GM04503 (cell line): ENCODE data around the gene FYN.

Source experiments
- DNase-seq: peaks from one replicate; pipeline ENCODE4 v3.0.0-alpha.2; 2012; ENCODE audit warnings: low read depth

FYN gene

GRCh38 chr6:111624401-111625098, 248.7 kb downstream of the FYN start:
- DNase-seq = no peak

DNA sequence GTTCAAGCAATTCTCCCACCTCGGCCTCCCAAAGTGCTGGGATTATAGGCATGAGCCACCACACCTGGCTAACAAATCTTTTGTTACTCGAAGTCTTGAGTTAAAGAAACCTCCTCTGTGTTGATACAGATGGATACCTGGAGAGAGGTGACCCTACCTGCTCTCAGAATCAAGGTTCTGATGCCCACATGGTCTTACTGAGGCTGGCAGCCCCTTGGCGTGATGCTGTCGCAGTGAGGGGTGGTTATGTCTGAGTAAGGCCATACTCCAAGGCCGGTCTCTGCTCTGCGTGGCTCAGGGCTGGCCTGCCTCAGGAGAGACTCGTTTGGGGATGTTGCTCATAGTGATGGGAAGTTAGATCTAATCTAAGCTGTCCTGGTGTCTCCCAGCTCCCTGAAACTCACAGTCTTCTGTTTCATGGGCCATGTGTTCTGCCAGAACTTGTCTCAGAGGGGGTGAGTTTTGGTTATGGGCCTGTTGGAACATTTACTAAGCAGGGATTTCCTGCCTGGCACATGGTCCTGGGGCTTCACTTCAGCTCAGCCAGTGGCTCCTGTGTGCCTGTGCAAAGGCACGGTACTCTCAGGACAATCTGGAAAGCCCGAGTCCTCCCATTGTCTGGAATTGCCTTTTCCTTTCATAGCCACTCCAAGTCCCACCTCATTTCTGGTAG, 250.1 kb downstream of the FYN start:
- DNase-seq = no peak

GRCh38 chr6:111620169-111620568, 253.1 kb downstream of the FYN start:
- no peak for DNase-seq

DNA sequence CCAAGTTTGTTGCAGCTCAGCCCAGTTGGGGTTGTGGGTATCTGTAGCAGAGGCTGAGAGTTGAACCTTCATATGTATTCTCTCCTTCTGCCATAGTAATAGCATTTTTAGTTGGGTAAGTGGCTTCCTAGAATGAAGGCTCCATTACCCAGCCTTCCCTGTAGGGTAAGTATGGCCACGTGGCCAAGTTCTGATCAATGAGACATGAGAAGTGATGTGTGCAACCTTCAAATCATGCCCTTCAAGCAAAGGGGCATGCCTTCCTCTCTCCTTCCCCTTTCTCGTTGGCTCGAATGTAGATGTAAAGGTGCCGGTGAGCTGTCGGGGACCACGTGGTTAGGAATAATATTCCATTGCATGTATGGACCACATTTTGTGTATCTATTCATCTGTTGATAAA, 254.8 kb downstream of the FYN start:
- no peak for DNase-seq

- no peak for DNase-seq
These were observed 256.1 kb downstream of the FYN start for GRCh38 chr6:111617149-111617548.

DNA sequence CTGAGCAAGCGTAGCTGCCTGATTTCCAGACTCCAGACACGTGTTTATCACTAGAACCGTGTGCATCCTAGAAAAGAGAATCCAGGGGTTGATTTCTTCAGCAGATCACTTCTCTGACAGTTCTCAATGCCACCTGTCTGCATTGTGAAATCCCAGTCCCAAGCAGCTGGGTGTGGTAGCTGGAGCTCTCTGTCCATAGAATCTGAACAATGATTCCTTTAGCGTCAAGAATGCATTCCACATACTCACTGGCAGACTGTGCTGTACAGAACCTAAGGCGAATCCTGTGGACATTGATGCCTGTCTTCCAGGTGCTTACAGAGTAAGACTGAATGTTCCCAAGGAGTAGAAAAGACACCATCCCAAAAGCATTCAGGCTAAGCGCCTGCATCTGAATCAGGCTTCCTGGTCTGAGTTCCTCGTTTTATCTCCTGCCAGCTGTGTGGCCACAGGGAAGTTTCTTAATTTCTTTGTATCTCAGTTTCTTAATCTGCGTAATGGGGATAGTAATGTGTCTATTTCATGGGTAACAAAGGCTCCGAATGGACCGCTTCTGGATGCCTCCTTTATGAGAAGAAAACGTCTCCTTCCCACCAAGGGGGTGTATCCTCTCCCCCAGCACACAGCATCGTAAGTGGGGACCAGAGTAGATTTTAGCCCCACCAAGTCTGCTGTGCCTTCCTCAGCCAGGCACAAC, 257.2 kb downstream of the FYN start:
- no peak for DNase-seq

GRCh38 chr6:111614833-111615582, 258.2 kb downstream of the FYN start:
- DNase-seq = no peak

DNA sequence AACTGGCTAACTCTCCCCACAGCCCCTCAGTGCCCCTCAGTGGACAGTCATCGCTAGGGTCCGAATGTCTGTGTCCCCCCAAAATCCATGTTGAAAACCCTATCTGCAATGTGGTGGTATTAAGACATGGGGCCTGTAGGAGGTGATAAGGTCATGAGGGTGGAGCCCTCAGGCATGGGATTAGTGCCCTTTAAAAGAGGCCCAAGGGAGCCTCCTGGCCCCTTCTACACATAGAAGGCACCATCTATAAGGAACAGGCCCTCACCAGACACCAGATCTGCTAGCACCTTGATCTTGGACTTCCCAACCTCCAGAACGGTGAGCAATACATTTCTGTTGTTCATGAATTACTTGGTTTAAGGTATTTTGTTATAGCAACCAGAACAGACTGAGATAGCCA, 260.9 kb downstream of the FYN start:
- no peak for DNase-seq

- DNase-seq = no peak
These were observed 262.6 kb downstream of the FYN start for GRCh38 chr6:111610548-111611172.
